Measurements from ENCODE around the gene FHIT.
"Not testable (repeated sequence)": the region's sequence is repeated elsewhere in the genome, so short reads cannot be mapped to it uniquely, and the experiment has no call there.

Gene FHIT

DNA sequence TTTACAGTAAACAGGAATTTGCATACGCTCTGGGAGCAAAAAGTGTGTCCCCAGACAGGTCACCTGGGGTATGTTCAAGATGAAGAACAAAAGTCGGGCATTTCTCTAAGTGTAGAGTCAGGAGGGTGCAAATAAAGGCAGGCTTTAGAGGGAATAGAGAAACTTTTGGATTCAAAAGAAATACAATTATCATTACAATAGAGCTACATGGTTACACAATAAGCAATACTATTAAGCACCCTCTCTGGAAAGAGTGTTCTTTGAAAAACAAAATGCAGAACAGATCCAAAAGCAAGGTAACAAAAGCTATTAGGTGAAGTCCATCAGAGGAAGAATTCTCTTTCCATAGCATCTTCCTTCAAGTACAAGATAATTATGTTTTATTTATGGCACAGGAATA lies 679.7 kb downstream of the FHIT start:
- FAIRE-seq, result no peak
- no peak for TF ChIP-seq POLR2A (IDR thresholded peaks at IDR 0.05; ENCODE audit: low read depth, low read length)
- TF ChIP-seq TAF1 (IDR thresholded peaks at IDR 0.05; ENCODE audit: borderline replicate concordance, low read depth, low read length), result no peak
- TF ChIP-seq POLR2AphosphoS5 (IDR thresholded peaks at IDR 0.05; ENCODE audit: low read depth, low read length), result no peak
- no peak for DNase-seq (ENCODE audit: insufficient read length)

DNA sequence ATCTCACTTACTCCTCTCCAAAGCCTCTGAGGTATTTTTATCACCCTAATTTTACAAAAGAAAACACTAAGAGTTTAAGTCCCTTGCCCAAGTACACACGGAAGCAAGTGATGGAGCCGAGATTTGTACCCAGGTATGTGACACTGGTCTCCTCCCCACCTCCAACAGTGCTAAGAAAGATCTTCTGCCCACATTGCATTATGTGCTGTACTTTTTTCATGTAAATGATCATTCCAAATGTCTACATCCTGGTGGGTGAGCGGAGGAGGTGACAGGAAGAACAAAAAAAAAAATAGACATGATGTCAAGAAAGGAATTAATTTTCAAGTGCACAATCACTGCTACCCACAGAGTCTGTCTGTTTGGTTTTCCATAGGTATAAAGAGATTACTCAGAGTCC lies 694.1 kb downstream of the FHIT start:
- no peak for DNase-seq (ENCODE audit: insufficient read length)
- no peak for TF ChIP-seq POLR2AphosphoS5 (IDR thresholded peaks at IDR 0.05; ENCODE audit: low read depth, low read length)
- no peak for TF ChIP-seq TAF1 (IDR thresholded peaks at IDR 0.05; ENCODE audit: borderline replicate concordance, low read depth, low read length)
- TF ChIP-seq POLR2A (IDR thresholded peaks at IDR 0.05; ENCODE audit: low read depth, low read length), result no peak
- FAIRE-seq, result no peak

DNA sequence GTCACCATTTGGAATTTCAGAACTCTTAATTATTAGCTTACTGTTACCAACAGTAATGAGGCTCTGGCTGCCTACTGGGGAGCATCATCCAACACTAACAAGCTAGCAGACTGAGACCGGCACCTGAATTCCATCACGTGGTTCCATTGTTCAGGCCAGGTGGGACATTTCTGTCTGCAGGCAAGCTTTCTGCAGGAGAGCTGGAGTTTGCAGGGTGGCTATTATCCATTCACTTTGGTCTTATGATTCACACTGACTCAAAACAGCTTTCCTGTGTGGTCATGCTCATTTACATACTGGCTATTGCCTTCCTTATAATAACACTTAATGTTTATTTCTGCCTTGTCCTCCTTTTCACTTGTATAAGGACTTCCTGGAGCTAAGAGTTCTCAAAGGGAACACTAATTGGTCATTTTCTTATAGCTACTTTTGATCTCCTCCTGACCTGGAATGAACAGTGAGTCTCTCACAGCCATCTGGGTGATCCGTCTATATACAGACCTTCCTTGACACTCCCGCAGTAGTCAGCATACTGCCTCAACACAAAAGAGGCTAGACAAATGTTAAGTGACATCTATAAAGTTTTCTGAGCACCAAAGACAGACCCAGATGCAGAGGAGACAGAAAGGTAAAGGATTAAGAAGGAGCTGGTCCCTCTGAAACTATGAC lies 695.4 kb downstream of the FHIT start:
- TF ChIP-seq TAF1 (IDR thresholded peaks at IDR 0.05; ENCODE audit: borderline replicate concordance, low read depth, low read length) (no peak), POLR2AphosphoS5 (IDR thresholded peaks at IDR 0.05; ENCODE audit: low read depth, low read length) (no peak), POLR2A (IDR thresholded peaks at IDR 0.05; ENCODE audit: low read depth, low read length) (no peak)
- FAIRE-seq, result no peak
- no peak for DNase-seq (ENCODE audit: insufficient read length)

DNA sequence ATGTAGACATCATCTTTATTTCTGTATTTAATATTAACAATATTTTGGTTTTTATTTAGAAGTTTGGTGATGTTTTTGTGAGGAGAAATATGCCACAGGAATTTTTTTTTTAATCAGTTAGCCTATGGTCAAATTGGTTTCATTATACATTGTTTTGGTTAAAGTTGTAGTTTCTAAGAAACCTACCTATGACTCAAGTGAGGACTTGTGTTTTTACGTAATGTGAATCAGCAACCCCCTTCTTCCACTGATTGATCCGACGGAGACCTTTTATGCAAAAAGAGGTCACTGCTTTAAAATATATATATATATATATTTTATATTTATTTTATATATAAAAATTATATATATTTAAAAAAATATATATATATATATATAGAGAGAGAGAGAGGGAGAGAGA lies 698.1 kb downstream of the FHIT start:
- TF ChIP-seq POLR2AphosphoS5 (IDR thresholded peaks at IDR 0.05; ENCODE audit: low read depth, low read length) (no peak), TAF1 (IDR thresholded peaks at IDR 0.05; ENCODE audit: borderline replicate concordance, low read depth, low read length) (no peak), POLR2A (IDR thresholded peaks at IDR 0.05; ENCODE audit: low read depth, low read length) (no peak)
- FAIRE-seq, result no peak
- DNase-seq (ENCODE audit: insufficient read length), result no peak

DNA sequence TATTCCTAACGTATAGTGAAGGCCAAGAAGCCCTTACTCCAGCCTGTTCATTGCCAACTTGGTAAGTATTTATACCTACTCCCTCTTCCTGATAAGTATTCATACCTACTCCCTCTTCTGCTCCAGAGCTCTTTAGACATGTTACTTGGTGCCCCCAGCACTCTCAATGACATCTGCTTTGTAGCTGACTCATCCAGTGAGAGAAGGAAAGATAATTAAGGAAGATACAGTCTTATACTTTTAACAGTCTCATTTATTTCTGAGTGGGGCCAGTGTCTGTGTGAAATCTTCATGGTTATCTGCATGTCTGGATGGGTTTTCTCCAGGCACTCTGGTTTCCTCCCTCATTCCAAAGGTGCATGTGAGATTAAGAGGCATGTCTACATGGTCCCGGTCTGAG lies 698.7 kb downstream of the FHIT start:
- TF ChIP-seq POLR2AphosphoS5 (IDR thresholded peaks at IDR 0.05; ENCODE audit: low read depth, low read length) (no peak), POLR2A (IDR thresholded peaks at IDR 0.05; ENCODE audit: low read depth, low read length) (no peak), TAF1 (IDR thresholded peaks at IDR 0.05; ENCODE audit: borderline replicate concordance, low read depth, low read length) (no peak)
- DNase-seq (ENCODE audit: insufficient read length) (no peak), FAIRE-seq (no peak)

DNA sequence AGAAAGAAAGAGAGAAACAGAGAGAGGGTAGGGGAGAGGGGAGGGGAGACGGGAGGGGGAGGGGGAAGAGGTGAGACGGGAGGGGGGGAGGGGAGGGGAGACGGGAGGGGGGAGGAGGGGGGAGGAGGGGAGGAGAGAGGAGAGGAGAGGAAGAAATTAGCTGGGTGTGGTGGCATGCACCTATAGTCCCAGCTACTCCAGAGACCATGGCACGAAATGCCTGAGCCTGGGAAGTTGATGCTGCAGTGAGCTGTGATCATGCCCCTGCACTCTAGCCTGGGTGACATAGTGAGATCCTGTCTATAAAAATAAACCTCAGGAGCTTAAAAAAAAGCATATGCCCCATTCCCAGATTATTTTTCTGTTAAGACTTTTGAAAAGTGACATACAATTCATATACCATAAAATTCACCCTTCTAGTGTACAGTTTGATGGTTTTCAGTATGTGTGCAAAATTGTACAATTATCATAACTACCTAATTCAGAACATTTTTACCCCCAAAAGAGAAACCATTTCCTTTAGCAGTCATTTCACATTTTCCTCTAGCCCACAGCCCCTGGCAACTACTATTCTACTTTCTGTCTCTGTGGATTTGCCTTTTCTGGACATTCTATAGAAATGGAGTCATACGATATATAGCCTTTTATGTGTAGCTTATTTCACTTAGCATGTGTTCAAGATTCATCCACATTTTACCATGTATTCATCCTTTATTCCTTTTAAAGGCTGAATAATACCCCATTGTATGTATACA lies 699.6 kb downstream of the FHIT start:
- TF ChIP-seq POLR2A (IDR thresholded peaks at IDR 0.05; ENCODE audit: low read depth, low read length) (no peak), TAF1 (IDR thresholded peaks at IDR 0.05; ENCODE audit: borderline replicate concordance, low read depth, low read length) (no peak), POLR2AphosphoS5 (IDR thresholded peaks at IDR 0.05; ENCODE audit: low read depth, low read length) (no peak)
- FAIRE-seq, result no peak
- DNase-seq (ENCODE audit: insufficient read length), result no peak

DNA sequence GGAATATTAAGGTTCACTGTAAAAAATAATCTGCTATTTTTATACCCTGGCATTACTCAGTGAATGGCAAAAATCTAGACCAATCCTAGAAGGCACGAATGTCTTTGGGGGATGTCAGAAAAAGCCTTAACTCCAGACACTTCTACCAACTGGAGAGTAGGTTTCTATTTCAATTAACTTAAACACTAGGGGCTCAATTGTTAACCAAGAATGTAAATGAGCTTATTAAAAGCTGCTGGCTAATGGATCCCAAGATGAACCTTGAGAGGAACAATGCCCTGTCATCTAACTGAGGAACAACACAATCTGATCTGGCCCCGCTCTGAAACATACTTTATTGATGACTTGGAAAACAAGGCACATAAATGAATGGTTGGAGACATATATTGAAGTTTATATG lies 701.4 kb downstream of the FHIT start:
- TF ChIP-seq POLR2A (IDR thresholded peaks at IDR 0.05; ENCODE audit: low read depth, low read length), result no peak
- TF ChIP-seq POLR2AphosphoS5 (IDR thresholded peaks at IDR 0.05; ENCODE audit: low read depth, low read length), result no peak
- no peak for TF ChIP-seq TAF1 (IDR thresholded peaks at IDR 0.05; ENCODE audit: borderline replicate concordance, low read depth, low read length)
- no peak for FAIRE-seq

DNA sequence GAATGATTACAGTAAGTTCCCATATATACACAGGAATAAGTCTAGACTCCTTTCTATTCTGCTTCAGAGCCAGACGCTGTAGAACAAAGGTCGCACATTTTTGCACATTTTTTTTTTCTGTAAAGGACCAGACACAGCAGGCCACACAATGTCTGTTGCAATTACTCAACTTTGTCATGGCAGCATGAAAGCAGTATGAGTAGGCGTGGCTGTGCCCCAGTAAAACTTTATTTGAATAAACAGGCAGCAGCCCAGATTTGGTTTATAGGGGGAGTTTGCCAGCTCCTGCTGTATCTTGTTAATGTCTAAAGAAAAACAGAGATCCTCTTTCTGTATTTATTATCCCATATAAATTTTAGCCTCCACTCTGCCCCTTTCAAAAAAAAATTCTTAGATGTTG lies 708.3 kb downstream of the FHIT start:
- no peak for TF ChIP-seq POLR2A (IDR thresholded peaks at IDR 0.05; ENCODE audit: low read depth, low read length)
- TF ChIP-seq POLR2AphosphoS5 (IDR thresholded peaks at IDR 0.05; ENCODE audit: low read depth, low read length), result no peak
- no peak for TF ChIP-seq TAF1 (IDR thresholded peaks at IDR 0.05; ENCODE audit: borderline replicate concordance, low read depth, low read length)
- FAIRE-seq, result no peak
- no peak for DNase-seq (ENCODE audit: insufficient read length)

More for the DNA sequence above, 701.4 kb downstream of the FHIT start:
- DNase-seq (ENCODE audit: insufficient read length), result no peak

DNA sequence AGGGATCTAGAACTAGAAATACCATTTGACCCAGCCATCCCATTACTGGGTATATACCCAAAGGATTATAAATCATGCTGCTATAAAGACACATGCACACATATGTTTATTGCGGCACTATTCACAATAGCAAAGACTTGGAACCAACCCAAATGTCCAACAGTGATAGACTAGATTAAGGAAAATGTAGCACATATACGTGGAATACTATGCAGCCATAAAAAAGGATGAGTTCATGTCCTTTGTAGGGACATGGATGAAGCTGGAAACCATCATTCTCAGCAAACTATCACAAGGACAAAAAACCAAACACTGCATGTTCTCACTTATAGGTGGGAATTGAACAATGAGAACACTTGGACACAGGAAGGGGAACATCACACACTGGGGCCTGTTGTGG lies 711.9 kb downstream of the FHIT start:
- not testable (repeated sequence) for FAIRE-seq; DNase-seq (ENCODE audit: insufficient read length)

DNA sequence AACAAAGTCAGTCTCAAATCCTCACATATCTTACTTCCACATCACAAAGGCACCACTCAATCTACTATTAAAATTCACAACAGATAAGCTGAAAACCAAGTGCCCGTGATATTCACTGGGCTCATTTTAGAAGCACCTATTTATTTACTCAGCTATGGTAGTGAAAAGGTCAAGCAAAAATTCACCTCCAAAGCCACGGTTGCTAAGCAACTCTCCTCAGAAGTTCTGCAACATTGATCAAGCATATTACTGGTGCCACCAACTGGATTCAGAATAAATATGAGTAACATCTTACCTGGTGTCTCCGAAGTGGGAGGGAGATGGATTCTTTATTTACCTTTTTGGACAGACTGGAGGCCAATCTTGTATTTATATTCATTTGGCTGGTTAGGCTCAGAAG lies 714.8 kb downstream of the FHIT start:
- FAIRE-seq, result no peak
- TF ChIP-seq POLR2A (IDR thresholded peaks at IDR 0.05; ENCODE audit: low read depth, low read length) (no peak), TAF1 (IDR thresholded peaks at IDR 0.05; ENCODE audit: borderline replicate concordance, low read depth, low read length) (no peak), POLR2AphosphoS5 (IDR thresholded peaks at IDR 0.05; ENCODE audit: low read depth, low read length) (no peak)
- DNase-seq (ENCODE audit: insufficient read length), result no peak

DNA sequence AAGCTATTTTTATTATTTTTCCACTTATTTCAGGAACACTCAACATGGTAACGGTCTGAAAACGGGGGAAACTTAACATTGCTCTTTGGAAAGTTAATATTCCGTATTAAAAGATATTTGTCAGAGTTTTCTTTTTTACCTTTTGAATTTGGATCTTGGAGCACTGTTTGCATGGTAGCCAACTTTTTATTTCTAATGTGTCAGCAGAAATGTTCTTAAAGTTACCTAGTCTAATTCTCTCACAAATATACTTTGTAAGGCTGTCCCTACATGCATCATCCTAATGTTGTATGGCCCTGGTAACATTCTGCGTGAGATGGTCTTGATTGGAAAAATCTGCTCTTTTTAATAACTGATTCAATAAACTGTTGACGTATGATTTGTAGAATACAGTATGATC lies 719.5 kb downstream of the FHIT start:
- no peak for FAIRE-seq
- TF ChIP-seq POLR2A (IDR thresholded peaks at IDR 0.05; ENCODE audit: low read depth, low read length), result no peak
- TF ChIP-seq POLR2AphosphoS5 (IDR thresholded peaks at IDR 0.05; ENCODE audit: low read depth, low read length), result no peak
- no peak for TF ChIP-seq TAF1 (IDR thresholded peaks at IDR 0.05; ENCODE audit: borderline replicate concordance, low read depth, low read length)
- DNase-seq (ENCODE audit: insufficient read length), result no peak

DNA sequence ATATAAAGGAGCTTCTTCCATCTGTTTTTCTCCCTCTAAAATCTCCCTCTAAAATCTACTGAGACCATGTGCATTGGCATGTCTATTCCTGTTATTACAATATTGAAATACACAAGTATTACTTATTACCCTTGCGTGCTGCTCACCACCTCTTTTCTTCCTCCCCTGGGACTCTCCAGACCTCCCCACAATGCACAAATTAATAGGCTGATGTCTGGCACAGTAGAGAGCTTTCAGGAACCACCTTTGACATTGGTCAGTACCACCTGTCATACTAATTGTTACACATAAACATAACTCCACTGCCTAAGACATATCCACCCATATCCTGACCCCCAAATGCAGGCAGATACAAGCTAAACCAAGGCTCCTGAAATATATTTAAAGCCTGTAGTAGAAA lies 722.6 kb downstream of the FHIT start:
- TF ChIP-seq POLR2A (IDR thresholded peaks at IDR 0.05; ENCODE audit: low read depth, low read length) (no peak), POLR2AphosphoS5 (IDR thresholded peaks at IDR 0.05; ENCODE audit: low read depth, low read length) (no peak), TAF1 (IDR thresholded peaks at IDR 0.05; ENCODE audit: borderline replicate concordance, low read depth, low read length) (no peak)
- no peak for DNase-seq (ENCODE audit: insufficient read length)
- FAIRE-seq, result no peak

Data from GM12892 (cell line).